Uterus (tissue), 4 donors: ENCODE results near the gene FBP1. TPM values are rescaled to one million over a fixed set of nuclear protein-coding genes. Genes with fewer than 3 reads are reported as not detected.

Experiments
- DNase-seq, 2 donors: peaks; one replicate each; pipeline ENCODE4 v3.0.0-alpha.2; 2019 to 2020
- H3K27ac ChIP-seq, 2 donors: fragments of 200-600 bp; sonication (generic); 1 replicate in 1 of 2; 2 replicates in 1 of 2; pipeline ENCODE4 v1.5.1; 2016 to 2018
- H3K27me3 ChIP-seq, 2 donors: fragments of 200-600 bp; sonication (generic); one replicate each; pipeline ENCODE4 v1.5.1; 2018 to 2019; ENCODE audit warnings: control low read depth in 1 of 2
- H3K36me3 ChIP-seq, 2 donors: fragments of 200-600 bp; sonication (generic); one replicate each; pipeline ENCODE4 v1.5.1; 2019; ENCODE audit warnings: control low read depth in 1 of 2
- H3K4me1 ChIP-seq, 2 donors: fragments of 200-600 bp; sonication (generic); one replicate each; pipeline ENCODE4 v1.5.1; 2018 to 2019; ENCODE audit warnings: control low read depth in 1 of 2
- H3K4me3 ChIP-seq, 2 donors: fragments of 200-600 bp; sonication (generic); 1 replicate in 1 of 2; 2 replicates in 1 of 2; pipeline ENCODE4 v1.5.1; 2018 to 2019; ENCODE audit warnings: mild to moderate bottlenecking in 1 of 2
- H3K9me3 ChIP-seq, 2 donors: fragments of 200-600 bp; sonication (generic); one replicate each; pipeline ENCODE4 v1.5.1; 2019; ENCODE audit warnings: control low read depth in 1 of 2
- POLR2A ChIP-seq, 2 donors: fragments of 450-650 bp; IDR thresholded peaks; one replicate each; pipeline ENCODE4 v1.6.1; 2016; ENCODE audit warnings: antibody characterized with exemption in 2 of 2, mild to moderate bottlenecking in 1 of 2, moderate library complexity in 1 of 2
- intact Hi-C: fragments of 100-400 bp; cut with DNase I; formaldehyde crosslinking; loops from one replicate; pipeline ENCODE4 v1.15.1; 2023; ENCODE audit warnings: low total_unique reads
- total RNA-seq, 4 donors: library from RNA; depleted of rRNA in 3 of 4; stranded (reverse); fragments of >200 nt in 3 of 4; gene quantifications; one replicate each; pipeline versions ENCODE4 v1.1.0 to v1.2.4, GENCODE V29; 2014 to 2023
- TF ChIP-seq, protein P1 (sequence below), 4 experiments: fragments of 200-600 bp in 2 of 4; fragments of 450-650 bp in 2 of 4; sonication (generic) in 2 of 4; IDR thresholded peaks; one replicate each; pipeline ENCODE4 v1.5.1; 2016 to 2019; ENCODE audit warnings: antibody characterized with exemption in 4 of 4, mild to moderate bottlenecking in 2 of 4, moderate library complexity in 1 of 4
- donor health status: DM: yes; HTN: yes; CAD: no.

FBP1 gene
- total RNA-seq, 4 donors from 2014 or later: 0.29 to 2.6 (median 0.90) TPM; not detected in 1

- no peak for TF ChIP-seq POLR2A (IDR thresholded peaks at IDR 0.05)
- TF ChIP-seq, protein P1, sequence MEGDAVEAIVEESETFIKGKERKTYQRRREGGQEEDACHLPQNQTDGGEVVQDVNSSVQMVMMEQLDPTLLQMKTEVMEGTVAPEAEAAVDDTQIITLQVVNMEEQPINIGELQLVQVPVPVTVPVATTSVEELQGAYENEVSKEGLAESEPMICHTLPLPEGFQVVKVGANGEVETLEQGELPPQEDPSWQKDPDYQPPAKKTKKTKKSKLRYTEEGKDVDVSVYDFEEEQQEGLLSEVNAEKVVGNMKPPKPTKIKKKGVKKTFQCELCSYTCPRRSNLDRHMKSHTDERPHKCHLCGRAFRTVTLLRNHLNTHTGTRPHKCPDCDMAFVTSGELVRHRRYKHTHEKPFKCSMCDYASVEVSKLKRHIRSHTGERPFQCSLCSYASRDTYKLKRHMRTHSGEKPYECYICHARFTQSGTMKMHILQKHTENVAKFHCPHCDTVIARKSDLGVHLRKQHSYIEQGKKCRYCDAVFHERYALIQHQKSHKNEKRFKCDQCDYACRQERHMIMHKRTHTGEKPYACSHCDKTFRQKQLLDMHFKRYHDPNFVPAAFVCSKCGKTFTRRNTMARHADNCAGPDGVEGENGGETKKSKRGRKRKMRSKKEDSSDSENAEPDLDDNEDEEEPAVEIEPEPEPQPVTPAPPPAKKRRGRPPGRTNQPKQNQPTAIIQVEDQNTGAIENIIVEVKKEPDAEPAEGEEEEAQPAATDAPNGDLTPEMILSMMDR (IDR thresholded peaks at IDR 0.05): no peak
- H3K9me3 ChIP-seq: no peaks in the 10 kb centered on the region
- intact Hi-C loops: no loop called here
- H3K4me3 ChIP-seq: no peak overlapping the region
- H3K4me1 ChIP-seq: peaks cover 0 to 8% of the 10 kb centered on the region in 2 donors
- H3K27ac ChIP-seq: no peak overlapping the region
- no peak for DNase-seq
- H3K36me3 ChIP-seq: no peaks in the 10 kb centered on the region
- H3K27me3 ChIP-seq: peaks cover 0 to 10% of the 10 kb centered on the region in 2 donors
These were observed 3.9 kb upstream of the FBP1 start for GRCh38 chr9:94643176-94643575.

DNA sequence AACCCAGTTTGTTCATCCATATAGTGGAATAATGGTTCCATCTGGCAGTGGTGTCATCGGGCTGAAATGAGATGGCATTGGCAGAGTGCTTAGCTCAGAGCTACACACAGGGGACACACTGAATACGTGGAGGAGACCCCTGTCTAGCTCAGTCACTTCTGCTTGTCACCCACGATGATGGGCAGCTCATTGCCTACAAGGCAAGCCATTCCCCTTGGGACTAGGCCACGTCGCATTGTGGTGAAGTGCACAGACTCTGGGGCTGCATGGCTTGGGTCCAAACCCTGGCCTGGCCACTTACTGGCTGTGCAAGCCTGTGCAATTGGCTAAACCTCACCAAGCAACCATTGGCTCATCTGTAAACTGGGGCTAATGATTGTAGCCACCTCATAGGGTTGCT, 3.2 kb upstream of the FBP1 start:
- H3K36me3 ChIP-seq: no peaks in the 10 kb centered on the region
- intact Hi-C loops: no loop called here
- H3K9me3 ChIP-seq: no peaks in the 10 kb centered on the region
- peaks cover 0 to 8% of the 10 kb centered on the region in 2 donors for H3K4me1 ChIP-seq
- peaks cover 0 to 10% of the 10 kb centered on the region in 2 donors for H3K27me3 ChIP-seq
- H3K4me3 ChIP-seq: no peak overlapping the region
- DNase-seq: no peak
- TF ChIP-seq, protein P1 (IDR thresholded peaks at IDR 0.05): no peak
- no peak for TF ChIP-seq POLR2A (IDR thresholded peaks at IDR 0.05)
- no peak overlapping the region for H3K27ac ChIP-seq

- Histone ChIP-seq H3K27ac (no peak overlapping the region), H3K9me3 (no peaks in the 10 kb centered on the region), H3K4me3 (peak overlapping the region in 1 of 2 donors; percentile 31), H3K36me3 (no peaks in the 10 kb centered on the region), H3K27me3 (peaks cover 0 to 10% of the 10 kb centered on the region in 2 donors), H3K4me1 (peaks cover 0 to 8% of the 10 kb centered on the region in 2 donors)
- TF ChIP-seq POLR2A (IDR thresholded peaks at IDR 0.05): no peak
- TF ChIP-seq, protein P1 (IDR thresholded peaks at IDR 0.05): no peak
- no peak for DNase-seq
- intact Hi-C loops: no loop called here
These were observed 670 bp upstream of the FBP1 start for GRCh38 chr9:94639999-94640376.

- TF ChIP-seq, protein P1 (IDR thresholded peaks at IDR 0.05): no peak
- TF ChIP-seq POLR2A (IDR thresholded peaks at IDR 0.05): no peak
- peaks cover 0 to 10% of the 10 kb centered on the region in 2 donors for H3K27me3 ChIP-seq
- intact Hi-C loops: no loop called here
These were observed 820 bp downstream of the FBP1 start for GRCh38 chr9:94638335-94639060.

DNA sequence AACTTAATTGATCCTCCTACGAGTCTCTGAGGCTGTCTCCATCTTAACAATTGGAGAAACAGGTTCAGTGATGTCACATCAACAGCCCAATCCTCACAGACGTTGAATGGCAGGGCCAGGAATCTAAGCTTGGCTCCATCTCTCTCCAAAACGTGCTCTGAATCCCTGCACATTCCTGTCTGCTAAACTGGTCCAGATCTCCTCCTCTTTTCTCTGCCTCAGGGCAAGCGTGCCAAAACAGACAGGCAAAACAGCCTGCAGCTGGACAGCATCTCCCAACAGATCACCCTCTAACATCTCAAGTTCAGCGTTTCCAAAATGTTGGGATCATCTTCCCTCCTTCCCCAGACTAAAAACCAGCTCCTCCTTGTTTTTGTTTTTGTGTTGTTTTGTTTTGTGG, 6.6 kb downstream of the FBP1 start:
- H3K27me3 ChIP-seq: no peaks in the 10 kb centered on the region
- no peak overlapping the region for H3K4me3 ChIP-seq
- H3K4me1 ChIP-seq: no peaks in the 10 kb centered on the region
- TF ChIP-seq, protein P1 (IDR thresholded peaks at IDR 0.05): no peak
- TF ChIP-seq POLR2A (IDR thresholded peaks at IDR 0.05): no peak
- DNase-seq: no peak
- no peaks in the 10 kb centered on the region for H3K9me3 ChIP-seq
- no peak overlapping the region for H3K27ac ChIP-seq
- H3K36me3 ChIP-seq: no peaks in the 10 kb centered on the region
- intact Hi-C loops: no loop called here

More at GRCh38 chr9:94638335-94639060, 820 bp downstream of the FBP1 start:
- Histone ChIP-seq H3K27ac (no peak overlapping the region), H3K4me1 (peaks cover 0 to 8% of the 10 kb centered on the region in 2 donors), H3K9me3 (no peaks in the 10 kb centered on the region), H3K4me3 (no peak overlapping the region), H3K36me3 (no peaks in the 10 kb centered on the region)
- no peak for DNase-seq
